GM19455 (cell line): ENCODE data around the gene CAPN14.

Experiments used
- ATAC-seq: cut with Tn5 transposase; IDR thresholded peaks from one replicate; pipeline ENCODE4 v1.9.1; 2021; ENCODE audit not compliant: unreplicated experiment

The CAPN14 gene

GRCh38 chr2:31147645-31148044, 69.7 kb downstream of the CAPN14 start:
- no peak for ATAC-seq

GRCh38 chr2:31142110-31142509, 75.2 kb downstream of the CAPN14 start:
- ATAC-seq = no peak

- ATAC-seq = no peak
Observed at GRCh38 chr2:31141443-31142085, 75.8 kb downstream of the CAPN14 start.

DNA sequence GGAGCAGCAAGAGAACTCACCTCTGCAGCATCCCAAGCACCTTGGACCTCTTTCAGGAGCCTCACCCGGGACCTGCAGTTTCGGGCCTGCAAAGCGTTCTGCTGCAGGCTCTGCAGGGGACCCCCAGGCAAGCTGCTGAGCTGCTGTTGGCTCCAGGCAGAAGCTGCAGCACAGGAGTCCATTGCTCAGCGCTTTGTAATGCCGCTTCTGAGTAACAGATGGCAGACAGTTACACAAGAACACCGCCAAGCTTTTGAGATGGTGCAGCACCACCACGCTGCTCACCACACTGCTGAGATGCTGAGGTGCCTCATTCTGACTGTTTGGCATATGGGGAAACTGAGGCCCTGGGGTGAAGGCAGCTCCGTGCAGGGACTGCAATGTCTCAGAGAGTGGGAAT, 77.2 kb downstream of the CAPN14 start:
- ATAC-seq = no peak

- ATAC-seq = no peak
Observed at GRCh38 chr2:31139671-31140070, 77.6 kb downstream of the CAPN14 start.

DNA sequence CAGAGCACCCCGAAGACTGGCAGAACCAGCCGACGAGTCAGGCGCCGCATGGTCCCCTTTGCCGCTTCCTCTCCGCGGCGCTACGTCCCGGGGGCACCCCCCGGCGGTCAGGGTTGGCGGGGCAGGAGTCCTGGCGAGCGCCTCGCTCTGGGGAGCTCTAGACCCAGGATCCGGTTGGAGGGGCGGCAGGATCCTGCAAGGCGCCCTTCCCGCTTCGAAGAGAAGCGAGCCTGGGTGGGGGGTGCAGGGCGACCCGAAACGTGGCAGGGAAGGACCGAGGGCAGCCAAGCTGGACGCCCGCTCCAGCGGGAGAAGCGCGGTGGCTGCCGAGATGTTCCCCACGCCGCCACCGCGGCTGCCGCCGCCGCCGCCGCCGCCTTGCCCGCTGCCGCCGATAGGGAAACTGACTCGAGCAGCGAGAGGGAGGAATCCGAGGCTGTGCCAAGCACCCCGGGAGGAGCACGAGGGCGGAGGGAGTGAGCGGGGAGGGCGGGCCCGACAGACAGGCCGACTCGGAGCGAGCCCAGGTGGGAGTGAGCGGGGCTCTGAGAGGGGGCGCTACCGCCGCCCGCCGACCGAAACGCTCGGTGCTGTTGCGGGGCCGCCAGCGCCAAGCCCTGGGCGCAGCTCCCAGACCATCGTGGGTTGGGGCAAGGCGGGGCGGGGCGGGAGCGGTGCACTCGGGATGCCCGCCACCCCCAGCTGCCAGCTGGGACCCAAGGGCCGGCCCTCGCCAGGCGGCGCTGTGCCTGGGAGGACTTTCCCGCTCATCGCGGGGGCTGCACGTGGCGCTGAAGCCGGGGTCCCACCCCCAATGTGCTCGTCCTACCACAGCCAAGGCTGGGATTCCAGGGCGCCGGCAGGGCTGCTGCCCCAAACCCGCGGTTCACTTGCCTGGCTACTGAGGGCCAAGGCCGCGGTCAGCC, 79.0 kb downstream of the CAPN14 start, which contains the start of gene GALNT14:
Gene GALNT14 (minus strand): TSS at position 404 of the 926 bp plus-strand sequence. CDS start 354 bp downstream, at position 50.
- no peak for ATAC-seq

GRCh38 chr2:31137211-31138036, 79.9 kb downstream of the CAPN14 start:
- no peak for ATAC-seq

- ATAC-seq = no peak
Observed at GRCh38 chr2:31136732-31137131, 80.6 kb downstream of the CAPN14 start.

- ATAC-seq = no peak
Observed at GRCh38 chr2:31136000-31136399, 81.3 kb downstream of the CAPN14 start.

DNA sequence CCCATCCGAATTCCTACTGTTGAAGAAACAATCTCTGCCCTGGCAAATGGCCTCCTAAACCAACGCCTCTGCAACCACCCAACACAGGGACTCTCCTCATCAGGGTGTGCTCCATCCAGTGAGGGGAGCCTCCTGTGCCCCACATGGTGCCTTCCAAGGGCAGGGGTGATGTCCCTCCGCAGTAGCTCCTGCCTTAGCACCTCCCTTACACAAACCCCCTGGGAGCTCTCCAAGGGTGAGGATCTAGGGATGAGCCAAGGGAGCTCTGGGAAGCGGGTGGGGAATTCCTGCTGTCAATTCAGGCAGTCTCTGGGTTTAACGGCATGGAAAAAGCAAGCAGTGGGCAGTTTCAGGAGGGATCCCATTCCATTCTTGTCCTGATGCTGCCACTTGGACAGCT, 82.8 kb downstream of the CAPN14 start:
- no peak for ATAC-seq

DNA sequence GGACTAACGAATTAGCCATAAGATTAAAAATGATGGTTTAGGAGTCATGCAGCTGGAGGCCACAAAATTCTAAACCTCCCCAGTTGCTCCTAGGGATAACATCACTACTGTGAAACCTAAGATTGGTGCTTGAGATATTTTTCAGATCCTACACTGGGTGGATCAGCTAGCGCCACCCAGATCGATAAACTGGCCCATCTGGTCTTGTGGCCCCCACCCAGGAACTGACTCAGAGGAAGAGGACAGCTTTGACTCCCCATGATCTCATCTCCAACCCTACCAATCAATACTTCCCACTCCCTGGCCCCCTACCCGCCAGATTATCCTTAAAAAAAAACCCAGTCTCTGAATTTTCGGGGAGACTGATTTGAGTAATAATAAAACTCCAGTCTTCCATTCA, 84.5 kb downstream of the CAPN14 start:
- ATAC-seq = no peak

GRCh38 chr2:31131871-31132270, 85.4 kb downstream of the CAPN14 start:
- no peak for ATAC-seq

- no peak for ATAC-seq
Observed at GRCh38 chr2:31129375-31130171, 87.7 kb downstream of the CAPN14 start.

- no peak for ATAC-seq
Observed at GRCh38 chr2:31127931-31128330, 89.4 kb downstream of the CAPN14 start.

DNA sequence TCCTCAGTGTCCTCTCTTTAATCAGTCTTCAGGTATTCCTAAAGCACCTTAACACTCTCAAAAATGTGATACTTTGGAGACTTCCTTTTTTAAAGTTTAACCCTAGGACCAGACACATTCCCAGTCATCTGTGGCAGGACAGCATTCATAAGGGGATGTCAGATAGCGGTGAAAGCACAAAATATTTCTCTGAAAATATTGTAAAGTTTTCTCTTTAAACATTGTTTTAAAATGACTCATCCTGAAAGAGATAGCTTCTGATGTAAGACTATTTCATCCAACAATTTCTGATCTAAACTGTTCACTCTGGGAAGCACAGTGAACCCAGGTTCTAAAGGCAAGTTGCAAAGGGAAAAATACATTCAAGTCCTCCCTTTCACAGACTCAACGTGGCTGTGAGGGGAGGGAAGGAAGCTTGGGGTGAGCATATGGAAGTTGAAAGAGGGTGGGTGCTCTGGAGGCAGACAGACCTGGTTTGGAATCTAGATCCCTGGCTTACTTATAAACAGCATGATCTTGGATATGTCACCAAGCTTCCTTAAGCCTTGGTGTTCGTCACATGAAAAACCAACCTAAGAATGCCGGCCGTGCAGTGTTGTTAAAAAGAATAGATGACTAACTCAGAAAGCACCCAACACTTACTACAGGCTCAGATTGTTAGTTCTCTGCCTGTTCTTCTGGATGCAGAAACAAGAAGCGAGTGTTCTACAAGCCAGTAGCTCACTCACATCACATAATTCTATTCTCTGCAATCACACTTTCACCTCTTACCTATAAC, 91.2 kb downstream of the CAPN14 start:
- ATAC-seq = no peak

DNA sequence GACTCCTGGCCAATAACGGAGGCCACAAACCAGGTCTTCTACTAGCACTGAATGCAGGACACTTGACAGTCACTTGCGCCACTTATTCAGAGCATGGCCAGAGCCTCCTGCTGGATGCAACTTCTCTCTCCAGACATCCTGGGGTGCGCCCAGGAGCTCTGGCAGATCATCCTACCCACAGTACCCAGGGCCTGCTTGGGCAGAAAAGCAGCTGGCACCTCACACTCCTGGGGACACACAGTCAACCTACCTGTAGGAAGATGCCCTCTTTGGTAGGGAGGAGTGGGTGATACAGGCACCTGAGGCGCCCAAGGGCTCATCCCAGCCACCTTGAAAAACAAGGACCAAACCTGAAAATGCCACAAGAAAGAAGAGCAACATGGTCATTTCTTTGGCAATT, 92.4 kb downstream of the CAPN14 start:
- ATAC-seq = no peak
